PFSK-1 (cell line): ENCODE results near the gene ZFP36L1.

ENCODE experiments used
- FOXP2 ChIP-seq: optimal IDR thresholded peaks from 2 replicates; pipeline ENCODE3; 2011; ENCODE audit warnings: borderline replicate concordance, control low read depth, inconsistent platforms; ENCODE audit not compliant: insufficient read depth; ENCODE audit errors: extremely low read length, extremely low read depth
- POLR2AphosphoS5 ChIP-seq: IDR thresholded peaks from 2 replicates; pipeline ENCODE4 v1.6.1; 2012; ENCODE audit warnings: low read depth, mild to moderate bottlenecking, control low read depth, low read length, moderate library complexity
- REST ChIP-seq, 2 experiments: IDR thresholded peaks; 2 replicates each; pipeline versions ENCODE4 v1.6.1 to v1.8.0; 2011 to 2012; ENCODE audit warnings: low read depth in 2 of 2, low read length in 2 of 2, control low read depth in 1 of 2, inconsistent platforms in 1 of 2, mild to moderate bottlenecking in 1 of 2, moderate library complexity in 1 of 2; ENCODE audit not compliant: insufficient read depth in 1 of 2
- SIN3A ChIP-seq: IDR thresholded peaks from 2 replicates; pipeline ENCODE4 v1.6.1; 2012; ENCODE audit warnings: mild to moderate bottlenecking, low read length, moderate library complexity, borderline replicate concordance; ENCODE audit not compliant: insufficient read depth
- TAF1 ChIP-seq: IDR thresholded peaks from 2 replicates; pipeline ENCODE4 v1.6.1; 2012; ENCODE audit warnings: low read length, control low read depth, borderline replicate concordance; ENCODE audit not compliant: insufficient read depth

The ZFP36L1 gene

GRCh38 chr14:68814238-68814538 is 21.3 kb upstream of the ZFP36L1 start:
- TF ChIP-seq POLR2AphosphoS5 (no peak), TAF1 (no peak), REST (IDR thresholded peaks at IDR 0.05; ENCODE audit: insufficient read depth in 1 of 2, low read depth in 2 of 2, low read length in 2 of 2) (no peak), FOXP2 (no peak), SIN3A (no peak)

GRCh38 chr14:68813318-68813838 is 20.5 kb upstream of the ZFP36L1 start:
- TF ChIP-seq TAF1 (no peak), REST (IDR thresholded peaks at IDR 0.05; ENCODE audit: insufficient read depth in 1 of 2, low read depth in 2 of 2, low read length in 2 of 2) (no peak), FOXP2 (no peak), SIN3A (no peak), POLR2AphosphoS5 (no peak)

GRCh38 chr14:68811171-68811570 is 18.3 kb upstream of the ZFP36L1 start:
- no peak for TF ChIP-seq TAF1
- no peak for TF ChIP-seq FOXP2
- no peak for TF ChIP-seq REST (IDR thresholded peaks at IDR 0.05; ENCODE audit: insufficient read depth in 1 of 2, low read depth in 2 of 2, low read length in 2 of 2)
- TF ChIP-seq SIN3A: no peak
- TF ChIP-seq POLR2AphosphoS5: no peak

GRCh38 chr14:68810173-68811153 is 17.6 kb upstream of the ZFP36L1 start:
- no peak for TF ChIP-seq SIN3A
- TF ChIP-seq REST (IDR thresholded peaks at IDR 0.05; ENCODE audit: insufficient read depth in 1 of 2, low read depth in 2 of 2, low read length in 2 of 2): no peak
- no peak for TF ChIP-seq FOXP2
- TF ChIP-seq POLR2AphosphoS5: no peak
- TF ChIP-seq TAF1: no peak
